Activated CD4-positive, alpha-beta T cell treated with anti-CD3 and anti-CD28 coated beads, Interleukin-2, amount 50 U/mL, for 24 hours (primary cell): ENCODE results near the gene SRF.
"Not testable (repeated sequence)": the region's sequence is repeated elsewhere in the genome, so short reads cannot be mapped to it uniquely, and the experiment has no call there.

Experiments
- DNase-seq, 2 donors: peaks; one replicate each; pipeline ENCODE4 v3.0.0-alpha.2; 2020; ENCODE audit warnings: low read depth in 1 of 2, low spot score in 1 of 2

SRF gene

GRCh38 chr6:43170931-43171706 lies at the start of gene SRF:
SRF (plus strand) TSS chr6:43171269; CDS start chr6:43171657, 388 bp downstream.
- DNase-seq, result peak; percentile 93 to 99

GRCh38 chr6:43122146-43122545 lies 48.9 kb upstream of the SRF start:
- no peak for DNase-seq

- no peak for DNase-seq
These were observed 47.4 kb upstream of the SRF start for GRCh38 chr6:43123461-43124314.

- DNase-seq, result no peak
These were observed 46.6 kb upstream of the SRF start for GRCh38 chr6:43124481-43124880.

GRCh38 chr6:43125119-43125518 lies 46.0 kb upstream of the SRF start:
- DNase-seq, result no peak

- DNase-seq, result no peak
These were observed 45.5 kb upstream of the SRF start for GRCh38 chr6:43125555-43125954.

- no peak for DNase-seq
These were observed 43.9 kb upstream of the SRF start for GRCh38 chr6:43127180-43127579.

GRCh38 chr6:43127877-43128276 lies 43.2 kb upstream of the SRF start:
- no peak for DNase-seq

- DNase-seq, result no peak
These were observed 42.1 kb upstream of the SRF start for GRCh38 chr6:43128926-43129325.

- DNase-seq, result no peak
These were observed 41.5 kb upstream of the SRF start for GRCh38 chr6:43129434-43130194.

- DNase-seq, result no peak
These were observed 40.6 kb upstream of the SRF start for GRCh38 chr6:43130429-43130828.

GRCh38 chr6:43131379-43131778 lies 39.7 kb upstream of the SRF start:
- DNase-seq, result not testable (repeated sequence)

GRCh38 chr6:43138267-43138666 lies 32.8 kb upstream of the SRF start:
- no peak for DNase-seq

GRCh38 chr6:43139973-43140372 lies 31.1 kb upstream of the SRF start:
- not testable (repeated sequence) for DNase-seq

GRCh38 chr6:43141644-43142043 lies 29.4 kb upstream of the SRF start:
- DNase-seq, result no peak

GRCh38 chr6:43142101-43142500 lies 29.0 kb upstream of the SRF start:
- no peak for DNase-seq

GRCh38 chr6:43143235-43144128 lies 27.6 kb upstream of the SRF start:
- peak; percentile 59 to 64 for DNase-seq

GRCh38 chr6:43144879-43145278 lies 26.2 kb upstream of the SRF start:
- no peak for DNase-seq

GRCh38 chr6:43146261-43146660 lies 24.8 kb upstream of the SRF start:
- no peak for DNase-seq
